Loucy (cell line): Measurements from ENCODE around the gene FOXQ1.
"Not testable (repeated sequence)": the region's sequence is repeated elsewhere in the genome, so short reads cannot be mapped to it uniquely, and the experiment has no call there.

Source experiments
- H2AFZ ChIP-seq: fragments of 200-600 bp; sonication (generic); 2 replicates; pipeline ENCODE4 v1.6.0; 2016; ENCODE audit warnings: antibody characterized with exemption, mild to moderate bottlenecking, low read length, moderate library complexity
- H3F3A ChIP-seq: fragments of 200-600 bp; 2 replicates; pipeline ENCODE4 v1.6.0; 2016; ENCODE audit warnings: antibody characterized with exemption, low read depth, mild to moderate bottlenecking
- H3K27me3 ChIP-seq: fragments of 200-600 bp; sonication (generic); 2 replicates; pipeline ENCODE4 v1.6.1; 2014; ENCODE audit warnings: low read length, mild to moderate bottlenecking; ENCODE audit not compliant: insufficient read depth, poor library complexity, severe bottlenecking
- H3K36me3 ChIP-seq: fragments of 200-600 bp; sonication (generic); 2 replicates; pipeline ENCODE4 v1.6.1; 2016; ENCODE audit warnings: low read length; ENCODE audit not compliant: insufficient read depth
- H3K4me1 ChIP-seq: fragments of 200-600 bp; sonication (generic); 2 replicates; pipeline ENCODE4 v1.5.1; 2014; ENCODE audit warnings: low read length, mild to moderate bottlenecking; ENCODE audit not compliant: insufficient read depth, poor library complexity, severe bottlenecking
- H3K4me2 ChIP-seq: fragments of 200-600 bp; sonication (generic); 2 replicates; pipeline ENCODE4 v1.6.0; 2014; ENCODE audit warnings: antibody characterized with exemption, low read length, low read depth, mild to moderate bottlenecking; ENCODE audit not compliant: poor library complexity, severe bottlenecking
- H3K4me3 ChIP-seq: fragments of 200-600 bp; sonication (generic); 2 replicates; pipeline ENCODE4 v1.5.1; 2014; ENCODE audit warnings: low read length, mild to moderate bottlenecking, mixed read lengths; ENCODE audit not compliant: poor library complexity, severe bottlenecking
- H3K79me2 ChIP-seq: fragments of 200-600 bp; sonication (generic); 2 replicates; pipeline ENCODE4 v1.6.1; 2014; ENCODE audit warnings: low read length; ENCODE audit not compliant: insufficient read depth
- H3K9ac ChIP-seq: fragments of 200-600 bp; sonication (generic); 2 replicates; pipeline ENCODE4 v1.6.0; 2014; ENCODE audit warnings: mild to moderate bottlenecking, low read depth, low read length, moderate library complexity; ENCODE audit not compliant: poor library complexity, severe bottlenecking
- H3K9me2 ChIP-seq: fragments of 200-600 bp; sonication (generic); replicated peaks from 2 replicates; pipeline ENCODE4 v1.6.1; 2016; ENCODE audit warnings: low read depth, low read length, mixed read lengths
- H3K9me3 ChIP-seq: fragments of 200-600 bp; sonication (generic); 2 replicates; pipeline ENCODE4 v1.6.1; 2014; ENCODE audit warnings: mild to moderate bottlenecking, antibody characterized with exemption, low read length, low read depth; ENCODE audit not compliant: insufficient read depth
- H4K20me1 ChIP-seq: fragments of 200-600 bp; sonication (generic); 2 replicates; pipeline ENCODE4 v1.6.0; 2014; ENCODE audit warnings: antibody characterized with exemption, low read length, mild to moderate bottlenecking; ENCODE audit not compliant: insufficient read depth, poor library complexity, severe bottlenecking
- CTCF ChIP-seq: fragments of 200-600 bp; sonication (generic); conservative IDR thresholded peaks from 2 replicates; pipeline ENCODE4 v1.5.1; 2014; ENCODE audit warnings: mild to moderate bottlenecking, antibody characterized with exemption, low read length
- EZH2phosphoT487 ChIP-seq: fragments of 200-600 bp; IDR thresholded peaks from 2 replicates; pipeline ENCODE4 v1.6.1; 2018; ENCODE audit warnings: antibody characterized with exemption, mild to moderate bottlenecking, moderate library complexity, borderline replicate concordance

FOXQ1 gene

GRCh38 chr6:1349655-1350054 is 37.8 kb downstream of the FOXQ1 start:
- Histone ChIP-seq H3K27me3 (no peaks in the 10 kb centered on the region), H3K36me3 (no peaks in the 10 kb centered on the region), H3K79me2 (no peaks in the 10 kb centered on the region), H3K9ac (no peak overlapping the region), H3K4me2 (no peak overlapping the region), H3K9me3 (peaks cover 20% of the 10 kb centered on the region; the same call in 1 of the 2 replicates), H3K4me3 (no peak overlapping the region), H4K20me1 (no peaks in the 10 kb centered on the region), H2AFZ (no peak overlapping the region), H3K9me2 (no peaks in the 10 kb centered on the region), H3K4me1 (no peaks in the 10 kb centered on the region), H3F3A (no peaks in the 10 kb centered on the region)
- TF ChIP-seq EZH2phosphoT487 (no peak), CTCF (no peak)

GRCh38 chr6:1351381-1352008 is 39.6 kb downstream of the FOXQ1 start:
- no peaks in the 10 kb centered on the region for H3K79me2 ChIP-seq

GRCh38 chr6:1355068-1355467 is 43.2 kb downstream of the FOXQ1 start:
- not testable (repeated sequence) for H3K36me3 ChIP-seq, H3K27me3 ChIP-seq, H4K20me1 ChIP-seq, H3K9me2 ChIP-seq, H3K4me1 ChIP-seq, H2AFZ ChIP-seq, H3K4me2 ChIP-seq, H3K79me2 ChIP-seq, H3K4me3 ChIP-seq, H3F3A ChIP-seq, H3K9ac ChIP-seq
- peaks cover 20% of the 10 kb centered on the region; the same call in 1 of the 2 replicates for H3K9me3 ChIP-seq

More at GRCh38 chr6:1351381-1352008, 39.6 kb downstream of the FOXQ1 start:
- Histone ChIP-seq H3K9me3 (peaks cover 20% of the 10 kb centered on the region; the same call in 1 of the 2 replicates), H3K4me1 (no peaks in the 10 kb centered on the region), H3K4me3 (no peak overlapping the region), H3F3A (no peaks in the 10 kb centered on the region), H2AFZ (no peak overlapping the region), H3K27me3 (no peaks in the 10 kb centered on the region), H4K20me1 (no peaks in the 10 kb centered on the region), H3K9me2 (no peaks in the 10 kb centered on the region), H3K9ac (no peak overlapping the region), H3K36me3 (no peaks in the 10 kb centered on the region), H3K4me2 (no peak overlapping the region)
- TF ChIP-seq EZH2phosphoT487 (no peak), CTCF (no peak)

GRCh38 chr6:1361717-1362116 is 49.8 kb downstream of the FOXQ1 start:
- not testable (repeated sequence) for H3K9ac ChIP-seq, H3K79me2 ChIP-seq, H3K4me1 ChIP-seq, H3K27me3 ChIP-seq, H4K20me1 ChIP-seq, H3K9me3 ChIP-seq, H3F3A ChIP-seq, H3K4me3 ChIP-seq, H3K36me3 ChIP-seq, H3K9me2 ChIP-seq, H2AFZ ChIP-seq, H3K4me2 ChIP-seq
